KG1 (cell line): ENCODE results near the gene DEUP1.

Experiments used
- DNase-seq: peaks from one replicate; lab custom pipeline; 2025; lab: John Stamatoyannopoulos, UW

Gene DEUP1

DNA sequence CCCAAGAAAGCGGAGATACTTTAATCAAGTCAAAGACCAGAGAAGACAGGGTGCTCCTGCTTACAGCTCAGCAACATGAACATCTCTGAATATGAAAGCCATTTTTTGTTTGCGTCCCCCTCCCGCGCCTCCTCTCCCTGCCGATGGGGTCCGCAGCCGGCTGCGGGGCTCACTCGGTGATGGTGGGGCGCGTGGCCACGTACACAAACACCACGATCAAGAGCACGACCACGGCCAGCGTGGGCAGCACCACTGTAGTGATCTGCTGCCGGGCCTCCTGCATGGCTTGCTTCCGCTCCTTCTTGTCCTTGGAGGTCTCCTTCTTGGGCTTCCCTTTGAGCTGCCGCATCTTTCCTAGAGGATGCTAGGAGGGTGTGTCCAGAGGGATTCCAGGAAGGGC is 148.3 kb downstream of the DEUP1 start:
- DNase-seq: no peak

DNA sequence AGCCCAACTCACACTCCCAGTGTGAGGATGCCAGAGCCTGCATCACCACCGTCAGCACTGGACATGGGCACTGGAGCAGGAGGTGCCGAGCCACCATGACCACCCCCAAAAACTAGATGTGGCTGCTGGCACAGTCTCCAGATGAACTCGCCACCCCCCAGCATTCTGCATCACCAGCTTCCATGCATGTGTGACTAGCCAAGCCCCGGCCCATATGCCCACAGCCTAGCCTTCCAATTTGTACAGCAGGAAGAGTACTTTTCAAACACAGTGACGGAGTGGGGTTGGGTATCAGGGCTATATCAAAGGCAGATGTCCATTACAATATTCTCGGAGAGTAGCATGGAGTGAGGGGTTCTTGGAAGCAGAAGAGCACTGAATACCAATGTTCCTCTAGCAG is 149.7 kb downstream of the DEUP1 start:
- DNase-seq: no peak

DNA sequence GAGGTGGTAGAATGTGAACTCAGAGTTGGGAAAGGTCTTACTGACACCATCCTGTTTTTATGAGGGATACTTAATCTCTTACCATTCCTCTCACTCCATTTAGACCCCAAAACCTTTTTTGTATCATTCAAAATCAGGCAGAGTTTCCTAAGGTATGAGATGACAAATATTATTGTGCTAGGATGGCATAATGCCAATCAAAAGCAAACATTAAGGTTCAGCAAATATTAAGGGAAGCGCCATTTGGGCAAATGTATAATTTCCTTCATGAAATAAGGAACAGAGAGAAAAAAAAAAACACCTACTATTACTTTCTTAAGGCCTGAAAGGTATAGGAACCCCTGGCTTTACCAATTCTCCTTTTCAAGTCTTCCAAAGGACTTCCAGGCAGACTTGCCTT is 150.2 kb downstream of the DEUP1 start:
- no peak for DNase-seq

DNA sequence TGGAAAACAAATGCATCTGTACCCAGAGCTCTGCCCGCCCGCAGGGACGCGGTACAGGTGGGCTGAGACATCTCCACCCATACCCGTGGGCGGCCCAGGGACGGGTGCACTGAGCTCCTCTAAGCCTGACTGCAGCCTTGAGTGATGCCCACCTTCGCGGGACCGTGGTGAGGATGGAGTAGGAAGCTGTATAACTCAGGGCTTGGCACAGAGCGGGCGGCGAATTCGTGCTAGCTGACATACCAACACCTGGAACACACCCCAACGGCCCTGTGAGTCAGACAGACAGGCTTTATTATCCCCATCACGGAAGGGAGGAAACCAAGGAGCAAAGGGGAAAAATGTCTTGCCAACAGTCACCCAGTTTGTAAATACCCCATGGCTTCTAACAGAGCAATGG is 150.7 kb downstream of the DEUP1 start:
- no peak for DNase-seq

DNA sequence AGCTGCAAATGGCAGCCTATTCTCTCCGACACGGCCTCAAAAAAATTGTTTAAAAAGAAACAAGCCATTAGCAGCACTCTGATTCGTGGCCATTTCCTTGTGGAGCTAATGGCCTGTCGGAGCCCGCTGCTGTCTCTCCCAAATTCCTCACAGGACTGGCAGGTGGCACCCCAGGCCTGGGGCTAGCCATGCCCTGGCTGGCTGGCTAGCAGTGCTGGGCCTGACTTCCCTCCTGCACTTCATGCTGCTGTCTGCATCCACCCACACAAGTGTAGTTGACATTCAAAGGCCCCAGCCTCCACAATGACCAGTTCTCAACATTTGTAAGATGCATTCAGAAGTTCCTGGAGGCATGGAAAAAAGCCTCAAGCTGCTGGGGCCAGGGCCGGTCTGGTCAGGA is 151.2 kb downstream of the DEUP1 start:
- DNase-seq: no peak

DNA sequence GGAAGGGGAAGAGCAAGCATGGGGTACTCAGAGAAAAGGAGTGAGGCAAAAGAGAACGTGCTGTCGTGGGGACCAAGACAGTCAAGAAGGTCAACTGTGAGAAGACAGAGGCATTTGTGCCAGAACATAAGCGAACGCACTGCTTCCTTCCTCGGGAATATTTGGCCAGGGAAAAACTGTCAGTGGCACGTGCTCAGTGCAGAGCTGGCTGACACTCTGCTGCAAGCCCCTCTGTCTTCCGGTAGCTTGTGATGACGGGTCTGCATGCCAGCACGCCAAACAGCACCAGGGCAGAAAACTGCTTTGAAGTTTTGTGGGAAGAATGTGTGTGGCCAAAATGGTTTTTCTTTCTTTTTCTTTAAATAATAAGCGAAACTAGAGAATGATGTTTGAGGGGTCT is 152.0 kb downstream of the DEUP1 start:
- DNase-seq: no peak

DNA sequence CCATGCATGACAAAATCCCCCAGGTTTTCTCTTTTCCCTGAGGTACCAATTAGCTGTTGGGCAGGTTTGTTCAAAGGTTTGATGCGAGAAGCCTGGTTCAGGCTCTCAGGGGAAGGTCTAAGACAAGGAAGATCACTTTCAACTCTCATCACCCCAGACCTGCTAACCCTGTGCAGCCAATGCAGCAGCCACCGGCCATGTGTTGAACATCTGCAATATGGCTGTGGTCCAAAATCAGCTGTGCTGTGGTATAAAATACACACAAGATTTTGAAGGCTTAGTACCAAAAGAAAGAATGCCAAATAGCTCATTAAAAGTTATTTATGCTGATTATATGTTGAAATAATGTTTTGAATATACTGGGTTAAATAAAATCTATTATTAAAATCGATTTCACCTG is 154.2 kb downstream of the DEUP1 start:
- no peak for DNase-seq

DNA sequence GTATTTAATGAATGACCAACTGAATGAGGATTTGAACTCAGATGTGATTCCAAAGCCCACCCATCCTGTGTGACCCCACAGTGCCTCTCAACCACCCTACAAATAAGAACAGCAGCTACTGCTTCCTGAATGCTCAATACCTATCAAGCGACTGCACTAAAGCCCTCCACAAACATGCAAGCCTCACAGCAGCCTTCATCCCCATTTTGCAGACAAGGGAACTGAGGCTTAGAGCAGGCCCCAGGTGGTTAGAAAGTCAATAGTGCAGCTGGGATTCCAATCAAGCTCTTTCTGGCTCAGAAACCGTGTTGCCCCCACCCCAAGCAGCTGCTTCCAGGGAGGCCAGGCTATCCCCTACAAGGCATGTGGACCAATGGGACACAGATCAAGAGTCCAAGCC is 155.4 kb downstream of the DEUP1 start:
- no peak for DNase-seq

DNA sequence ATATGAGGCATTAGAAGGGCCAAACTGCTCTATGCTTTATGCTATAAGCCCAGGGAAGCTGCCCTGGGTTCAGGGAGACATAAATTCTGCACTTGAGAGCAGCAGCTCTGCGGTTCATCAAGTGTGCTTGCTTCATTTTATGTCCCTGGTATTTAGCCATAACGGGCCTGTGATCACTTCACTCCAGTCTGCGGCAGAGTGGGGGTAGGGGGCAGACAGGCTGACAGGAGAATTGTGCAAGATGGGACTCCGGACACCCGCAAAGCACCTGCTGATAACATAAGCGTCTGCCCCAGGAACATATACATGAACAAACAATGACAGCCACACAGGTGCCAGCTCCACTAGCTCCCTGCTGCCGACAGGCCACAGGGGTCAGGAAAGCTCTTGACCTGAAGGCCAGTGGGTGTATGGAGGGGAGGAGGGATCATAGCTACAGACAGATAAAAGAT is 156.5 kb downstream of the DEUP1 start:
- no peak for DNase-seq
